Neural cell (in vitro differentiated cells): ENCODE data around the gene SPATA22. TPM values are rescaled to one million over a fixed set of nuclear protein-coding genes. Genes with fewer than 3 reads are reported as not detected.
"Not testable (repeated sequence)": the region's sequence is repeated elsewhere in the genome, so short reads cannot be mapped to it uniquely, and the experiment has no call there.

Experiments used
- H2AFZ ChIP-seq: fragments of 200-600, 300-800 bp; sonication (generic), shearing (Covaris generic); 2 replicates; pipeline ENCODE4 v1.6.0; 2014; ENCODE audit warnings: low read depth, mild to moderate bottlenecking, antibody characterized with exemption, low read length, moderate library complexity
- H3F3A ChIP-seq: fragments of 200-600 bp; shearing (Covaris generic); 2 replicates; pipeline ENCODE4 v1.6.1; 2016; ENCODE audit warnings: mild to moderate bottlenecking, moderate library complexity, mixed read lengths, antibody characterized with exemption, low read length; ENCODE audit not compliant: insufficient read depth, poor library complexity, severe bottlenecking
- H3K27ac ChIP-seq: fragments of 200-600, 300-800 bp; sonication (generic), shearing (Covaris generic); 2 replicates; pipeline ENCODE4 v1.5.1; 2014; ENCODE audit warnings: mild to moderate bottlenecking, low read length, moderate library complexity
- H3K27me3 ChIP-seq: fragments of 300-800, 200-600 bp; sonication (generic), shearing (Covaris generic); 2 replicates; pipeline ENCODE4 v1.6.0; 2014; ENCODE audit warnings: mild to moderate bottlenecking, low read depth, low read length, moderate library complexity; ENCODE audit not compliant: insufficient read depth
- H3K36me3 ChIP-seq: fragments of 300-800, 200-600 bp; sonication (generic), shearing (Covaris generic); 2 replicates; pipeline ENCODE4 v1.5.1; 2014; ENCODE audit warnings: mild to moderate bottlenecking, antibody characterized with exemption, low read length, moderate library complexity; ENCODE audit not compliant: insufficient read depth
- H3K4me2 ChIP-seq: fragments of 300-800, 200-600 bp; sonication (generic), shearing (Covaris generic); 2 replicates; pipeline ENCODE4 v1.6.0; 2014; ENCODE audit warnings: mild to moderate bottlenecking, low read length
- H3K4me3 ChIP-seq: fragments of 300-800, 200-600 bp; sonication (generic), shearing (Covaris generic); 2 replicates; pipeline ENCODE4 v1.5.1; 2014; ENCODE audit warnings: mild to moderate bottlenecking, low read length, moderate library complexity
- H3K79me2 ChIP-seq: fragments of 200-600 bp; shearing (Covaris generic); replicated peaks from 2 replicates; pipeline ENCODE4 v1.6.0; 2014; ENCODE audit warnings: mild to moderate bottlenecking, low read length, moderate library complexity; ENCODE audit not compliant: insufficient read depth
- H3K9ac ChIP-seq: fragments of 300-800, 200-600 bp; sonication (generic), shearing (Covaris generic); 2 replicates; pipeline ENCODE4 v1.6.1; 2016; ENCODE audit warnings: mild to moderate bottlenecking, low read length, mixed read lengths
- H3K9me2 ChIP-seq: fragments of 200-600 bp; shearing (Covaris generic); 2 replicates; pipeline ENCODE4 v1.6.1; 2016; ENCODE audit warnings: mild to moderate bottlenecking, low read length, mixed read lengths; ENCODE audit not compliant: insufficient read depth
- H3K9me3 ChIP-seq: fragments of 200-600, 300-800 bp; sonication (generic), shearing (Covaris generic); 2 replicates; pipeline ENCODE4 v1.6.1; 2016; ENCODE audit warnings: mild to moderate bottlenecking, mixed run types, low read length, moderate library complexity, mixed read lengths
- H4K20me1 ChIP-seq: fragments of 200-600 bp; shearing (Covaris generic); 2 replicates; pipeline ENCODE4 v1.6.1; 2016; ENCODE audit warnings: mild to moderate bottlenecking, mixed run types; ENCODE audit not compliant: insufficient read depth
- CTCF ChIP-seq: fragments of 450-650 bp; IDR thresholded peaks from 2 replicates; pipeline ENCODE4 v1.5.1; 2014; ENCODE audit warnings: antibody characterized with exemption, mild to moderate bottlenecking, moderate library complexity; ENCODE audit not compliant: poor library complexity, severe bottlenecking
- EP300 ChIP-seq: fragments of 450-650 bp; conservative IDR thresholded peaks from 2 replicates; pipeline ENCODE4 v1.6.1; 2014; ENCODE audit warnings: antibody characterized with exemption, mild to moderate bottlenecking, moderate library complexity; ENCODE audit not compliant: poor library complexity, severe bottlenecking
- EZH2 ChIP-seq: fragments of 200-600, 300-800 bp; shearing (Covaris generic), sonication (generic); IDR thresholded peaks from 2 replicates; pipeline ENCODE4 v1.6.1; 2014; ENCODE audit warnings: antibody characterized with exemption, low read length, borderline replicate concordance, mild to moderate bottlenecking; ENCODE audit not compliant: insufficient read depth, poor library complexity, severe bottlenecking
- MXI1 ChIP-seq: fragments of 450-650 bp; conservative IDR thresholded peaks from 2 replicates; pipeline ENCODE4 v1.6.1; 2014; ENCODE audit warnings: antibody characterized with exemption, mild to moderate bottlenecking; ENCODE audit not compliant: poor library complexity, severe bottlenecking
- POLR2AphosphoS5 ChIP-seq: IDR thresholded peaks from 2 replicates; pipeline ENCODE4 v1.6.1; 2012
- RAD21 ChIP-seq: fragments of 450-650 bp; conservative IDR thresholded peaks from 2 replicates; pipeline ENCODE4 v1.6.1; 2014; ENCODE audit warnings: antibody characterized with exemption, mild to moderate bottlenecking, moderate library complexity
- REST ChIP-seq: IDR thresholded peaks from 2 replicates; pipeline ENCODE4 v1.6.1; 2012; ENCODE audit warnings: borderline replicate concordance
- SMC3 ChIP-seq: fragments of 450-650 bp; conservative IDR thresholded peaks from 2 replicates; pipeline ENCODE4 v1.6.1; 2014; ENCODE audit warnings: antibody characterized with exemption, mild to moderate bottlenecking, moderate library complexity; ENCODE audit not compliant: poor library complexity
- TAF1 ChIP-seq: IDR thresholded peaks from 2 replicates; pipeline ENCODE4 v1.6.1; 2012; ENCODE audit warnings: low read depth
- polyA plus RNA-seq: library from polyadenylated mRNA; depleted of rRNA; stranded (reverse); fragments of >200 nt; gene quantifications from 2 replicates; pipeline ENCODE4 v1.2.3, GENCODE V29; 2014

Gene SPATA22
- polyA plus RNA-seq, 1 donor from 2014 or later: not detected

GRCh38 chr17:3411070-3411469 lies 60.5 kb downstream of the SPATA22 start, which contains the start of gene OR3A3:
Gene OR3A3 (plus strand): TSS chr17:3411370.
- Histone ChIP-seq H3K27me3 (no peaks in the 10 kb centered on the region), H3K4me2 (no peak within 1 kb of the TSS), H2AFZ (no peak within 1 kb of the TSS), H3K27ac (no peak within 1 kb of the TSS), H3K36me3 (no peaks in the 10 kb centered on the region), H3K9me2 (no peaks in the 10 kb centered on the region), H3K9ac (no peak within 1 kb of the TSS), H3F3A (no peaks in the 10 kb centered on the region), H4K20me1 (no peaks in the 10 kb centered on the region), H3K9me3 (no peaks in the 10 kb centered on the region), H3K4me3 (no peak within 1 kb of the TSS), H3K79me2 (no peaks in the 10 kb centered on the region)
- TF ChIP-seq EP300 (no peak), POLR2AphosphoS5 (no peak), EZH2 (no peak), CTCF (no peak), SMC3 (no peak), RAD21 (no peak), REST (no peak), TAF1 (no peak), MXI1 (no peak)

- H3K4me3 ChIP-seq, H3K36me3 ChIP-seq, H3K27me3 ChIP-seq: not testable (repeated sequence)
Measured at GRCh38 chr17:3403856-3404255, 67.8 kb downstream of the SPATA22 start.

GRCh38 chr17:3401786-3402185 lies 69.8 kb downstream of the SPATA22 start:
- H3F3A ChIP-seq: no peaks in the 10 kb centered on the region
- H3K27me3 ChIP-seq: no peaks in the 10 kb centered on the region
- H3K9ac ChIP-seq: no peak overlapping the region
- H3K4me3 ChIP-seq: no peak overlapping the region
- no peak overlapping the region for H2AFZ ChIP-seq
- H4K20me1 ChIP-seq: no peaks in the 10 kb centered on the region
- H3K4me2 ChIP-seq: no peak overlapping the region
- no peak for TF ChIP-seq TAF1
- TF ChIP-seq EP300: no peak
- H3K9me2 ChIP-seq: no peaks in the 10 kb centered on the region
- H3K9me3 ChIP-seq: no peaks in the 10 kb centered on the region
- no peaks in the 10 kb centered on the region for H3K36me3 ChIP-seq
- no peak overlapping the region for H3K27ac ChIP-seq
- no peaks in the 10 kb centered on the region for H3K79me2 ChIP-seq

More at GRCh38 chr17:3403856-3404255, 67.8 kb downstream of the SPATA22 start:
- not testable (repeated sequence) for H3K27ac ChIP-seq, H3F3A ChIP-seq, H3K9ac ChIP-seq, H3K4me2 ChIP-seq, H3K79me2 ChIP-seq, H4K20me1 ChIP-seq, H3K9me3 ChIP-seq, H2AFZ ChIP-seq, H3K9me2 ChIP-seq
